OCI-LY7 (cell line): ENCODE data around the gene COMMD9. TPM values are rescaled to one million over a fixed set of nuclear protein-coding genes. Genes with fewer than 3 reads are reported as not detected.

ENCODE experiments used
- BruUV-seq: library from RNA; stranded (reverse); fragments of 400-500 nt; replicated peaks from 2 replicates; lab custom pipeline; 2021; lab: Mats Ljungman, UMichigan
- CTCF ChIA-PET: fragments of 300-600 bp; sonication (Branson Sonifier 250); formaldehyde crosslinking; loops from one replicate; lab custom pipeline; 2022; ENCODE audit warnings: antibody characterized with exemption; ENCODE audit not compliant: unreplicated experiment; lab: Charles Lee
- POLR2A ChIA-PET: fragments of 300-600 bp; sonication (Branson Sonifier 250); formaldehyde crosslinking; loops from one replicate; lab custom pipeline; 2022; ENCODE audit warnings: antibody characterized with exemption; lab: Charles Lee
- DNase-seq: peaks from one replicate; pipeline ENCODE4 v3.0.0-alpha.2; 2015; ENCODE audit warnings: low spot score
- H2AFZ ChIP-seq: fragments of 200-600 bp; sonication (generic), shearing (Covaris generic); 2 replicates; pipeline ENCODE4 v1.6.1; 2014; ENCODE audit warnings: mild to moderate bottlenecking, antibody characterized with exemption, low read length, moderate library complexity
- H3K27ac ChIP-seq: fragments of 200-600 bp; sonication (generic); 2 replicates; pipeline ENCODE4 v1.5.1; 2014; ENCODE audit warnings: mixed run types, low read depth, mild to moderate bottlenecking, moderate library complexity, low read length, inconsistent platforms; ENCODE audit not compliant: poor library complexity, severe bottlenecking
- H3K36me3 ChIP-seq: fragments of 200-600 bp; sonication (generic); 2 replicates; pipeline ENCODE4 v1.6.1; 2014; ENCODE audit warnings: mild to moderate bottlenecking, antibody characterized with exemption, low read length, moderate library complexity, mixed read lengths; ENCODE audit not compliant: insufficient read depth
- H3K4me1 ChIP-seq: fragments of 200-600 bp; sonication (generic); 2 replicates; pipeline ENCODE4 v1.5.1; 2014; ENCODE audit warnings: mild to moderate bottlenecking, low read length; ENCODE audit not compliant: insufficient read depth, poor library complexity, severe bottlenecking
- H3K4me2 ChIP-seq: fragments of 200-600 bp; sonication (generic); 2 replicates; pipeline ENCODE4 v1.6.1; 2014; ENCODE audit warnings: mild to moderate bottlenecking, low read length
- H3K4me3 ChIP-seq: fragments of 200-600 bp; sonication (generic); 2 replicates; pipeline ENCODE4 v1.5.1; 2014; ENCODE audit warnings: mild to moderate bottlenecking, low read depth, low read length; ENCODE audit not compliant: poor library complexity, severe bottlenecking
- H3K79me2 ChIP-seq: fragments of 200-600 bp; sonication (generic); 2 replicates; pipeline ENCODE4 v1.6.1; 2016; ENCODE audit warnings: low read depth, mild to moderate bottlenecking, low read length, moderate library complexity, mixed read lengths; ENCODE audit not compliant: insufficient read depth
- H3K9me2 ChIP-seq: fragments of 200-600 bp; sonication (generic); 2 replicates; pipeline ENCODE4 v1.6.1; 2016; ENCODE audit warnings: mild to moderate bottlenecking, low read length, mixed read lengths; ENCODE audit not compliant: insufficient read depth
- H3K9me3 ChIP-seq: fragments of 200-600 bp; sonication (generic); 2 replicates; pipeline ENCODE4 v1.6.1; 2014; ENCODE audit warnings: mild to moderate bottlenecking, mixed run types, low read length, mixed read lengths
- H4K20me1 ChIP-seq: fragments of 200-600 bp; sonication (generic); 2 replicates; pipeline ENCODE4 v1.6.1; 2014; ENCODE audit warnings: mild to moderate bottlenecking, antibody characterized with exemption, low read length, moderate library complexity, mixed read lengths; ENCODE audit not compliant: insufficient read depth
- CTCF ChIP-seq: fragments of 200-600 bp; sonication (generic); conservative IDR thresholded peaks from 2 replicates; pipeline ENCODE4 v1.5.1; 2014; ENCODE audit warnings: mild to moderate bottlenecking, antibody characterized with exemption, low read length, moderate library complexity, mixed read lengths
- EZH2phosphoT487 ChIP-seq: fragments of 200-600 bp; sonication (generic); IDR thresholded peaks from 2 replicates; pipeline ENCODE4 v1.6.1; 2018; ENCODE audit warnings: low read depth, borderline replicate concordance, mild to moderate bottlenecking, mixed run types, antibody characterized with exemption, low read length, moderate library complexity, mixed read lengths
- intact Hi-C: fragments of 100-400 bp; cut with micrococcal nuclease; formaldehyde crosslinking; loops from one replicate; pipeline ENCODE4 v1.10.0; 2022; ENCODE audit not compliant: unreplicated experiment
- total RNA-seq, 2 experiments: library from RNA; depleted of rRNA in 1 of 2; stranded (reverse); fragments of >200 nt in 1 of 2; shearing (Covaris generic) in 1 of 2; gene quantifications; 2 replicates each; pipeline ENCODE4 v1.2.3, GENCODE V29; 2014 to 2022

COMMD9 gene
- total RNA-seq, 2 experiments from 2014 or later: 37.6 to 46.8 TPM

GRCh38 chr11:36317992-36318391 is 28.8 kb upstream of the COMMD9 start:
- POLR2A ChIA-PET: no interaction called here
- intact Hi-C loops: no loop called here

GRCh38 chr11:36316049-36316448 is 26.8 kb upstream of the COMMD9 start:
- Histone ChIP-seq H3K9me3 (no peaks in the 10 kb centered on the region), H4K20me1 (no peaks in the 10 kb centered on the region), H3K9me2 (no peaks in the 10 kb centered on the region), H3K27ac (no peak overlapping the region), H3K79me2 (no peaks in the 10 kb centered on the region), H3K4me1 (no peaks in the 10 kb centered on the region), H3K36me3 (no peaks in the 10 kb centered on the region), H3K4me2 (no peak overlapping the region), H2AFZ (no peak overlapping the region), H3K4me3 (no peak overlapping the region)
- ChIA-PET CTCF (no interaction called here), POLR2A (interaction anchor here (1.3 kb wide), 1 partner anchor 8 kb away, joined by 3 read pairs; no protein-coding TSS in a partner anchor)
- BruUV-seq: no TSS peak
- no peak for TF ChIP-seq CTCF
- TF ChIP-seq EZH2phosphoT487: no peak
- DNase-seq: no peak
- intact Hi-C loops: no loop called here

More at GRCh38 chr11:36317992-36318391, 28.8 kb upstream of the COMMD9 start:
- Histone ChIP-seq H3K9me2 (no peaks in the 10 kb centered on the region), H3K9me3 (no peaks in the 10 kb centered on the region), H3K4me3 (no peak overlapping the region), H3K79me2 (no peaks in the 10 kb centered on the region), H3K4me1 (no peaks in the 10 kb centered on the region), H3K36me3 (no peaks in the 10 kb centered on the region), H4K20me1 (no peaks in the 10 kb centered on the region), H2AFZ (no peak overlapping the region), H3K27ac (no peak overlapping the region), H3K4me2 (no peak overlapping the region)
- BruUV-seq: no TSS peak
- DNase-seq: no peak
- TF ChIP-seq EZH2phosphoT487 (no peak), CTCF (no peak)
- CTCF ChIA-PET: no interaction called here

GRCh38 chr11:36314434-36314767 is 25.2 kb upstream of the COMMD9 start:
- H3K36me3 ChIP-seq: no peaks in the 10 kb centered on the region
- no peak overlapping the region for H3K27ac ChIP-seq
- ChIA-PET POLR2A (no interaction called here), CTCF (no interaction called here)
- no peak overlapping the region for H3K4me2 ChIP-seq
- no peak overlapping the region for H2AFZ ChIP-seq
- no peak for TF ChIP-seq EZH2phosphoT487
- TF ChIP-seq CTCF: no peak
- no peak for DNase-seq
- no peaks in the 10 kb centered on the region for H3K9me2 ChIP-seq
- no peaks in the 10 kb centered on the region for H3K9me3 ChIP-seq
- no peaks in the 10 kb centered on the region for H3K79me2 ChIP-seq
- H3K4me3 ChIP-seq: no peak overlapping the region
- H3K4me1 ChIP-seq: no peaks in the 10 kb centered on the region
- BruUV-seq: no TSS peak
- H4K20me1 ChIP-seq: no peaks in the 10 kb centered on the region
- intact Hi-C loops: no loop called here
